ENCODE data around the gene ZMYND8. TPM values are rescaled to one million over a fixed set of nuclear protein-coding genes. Genes with fewer than 3 reads are reported as not detected.

ZMYND8 gene
- total and polyA plus RNA-seq, 2 donors (not counting 1 experiment from before 2014, with no cell fraction given): 12.6 to 13.0 TPM

GRCh38 chr20:47263465-47264084, 92.9 kb downstream of the ZMYND8 start:
- no peak overlapping the region for H3K4me2 ChIP-seq (ENCODE audit: extremely low read depth, insufficient read depth, low read length)
- H3K4me1 ChIP-seq (ENCODE audit: control insufficient read depth, extremely low read depth, insufficient read depth, low read length): peaks cover 2% of the 10 kb centered on the region
- H3K9me3 ChIP-seq (ENCODE audit: control insufficient read depth, insufficient read depth, low read depth, low read length): no peaks in the 10 kb centered on the region
- H2AFZ ChIP-seq (ENCODE audit: low read length): no peak overlapping the region
- peaks cover 11% of the 10 kb centered on the region for H3K79me2 ChIP-seq (ENCODE audit: control insufficient read depth, insufficient read depth, low read length)
- H3K27ac ChIP-seq (ENCODE audit: insufficient read depth, low read length): no peak overlapping the region
- no peaks in the 10 kb centered on the region for H4K20me1 ChIP-seq (ENCODE audit: control insufficient read depth, extremely low read depth, insufficient read depth, low read length)
- no peak overlapping the region for H3K9ac ChIP-seq (ENCODE audit: insufficient read depth, low read length)
- no peak for TF ChIP-seq EZH2 (IDR thresholded peaks at IDR 0.05; ENCODE audit: low read length, missing control alignments)
- TF ChIP-seq, protein P1, sequence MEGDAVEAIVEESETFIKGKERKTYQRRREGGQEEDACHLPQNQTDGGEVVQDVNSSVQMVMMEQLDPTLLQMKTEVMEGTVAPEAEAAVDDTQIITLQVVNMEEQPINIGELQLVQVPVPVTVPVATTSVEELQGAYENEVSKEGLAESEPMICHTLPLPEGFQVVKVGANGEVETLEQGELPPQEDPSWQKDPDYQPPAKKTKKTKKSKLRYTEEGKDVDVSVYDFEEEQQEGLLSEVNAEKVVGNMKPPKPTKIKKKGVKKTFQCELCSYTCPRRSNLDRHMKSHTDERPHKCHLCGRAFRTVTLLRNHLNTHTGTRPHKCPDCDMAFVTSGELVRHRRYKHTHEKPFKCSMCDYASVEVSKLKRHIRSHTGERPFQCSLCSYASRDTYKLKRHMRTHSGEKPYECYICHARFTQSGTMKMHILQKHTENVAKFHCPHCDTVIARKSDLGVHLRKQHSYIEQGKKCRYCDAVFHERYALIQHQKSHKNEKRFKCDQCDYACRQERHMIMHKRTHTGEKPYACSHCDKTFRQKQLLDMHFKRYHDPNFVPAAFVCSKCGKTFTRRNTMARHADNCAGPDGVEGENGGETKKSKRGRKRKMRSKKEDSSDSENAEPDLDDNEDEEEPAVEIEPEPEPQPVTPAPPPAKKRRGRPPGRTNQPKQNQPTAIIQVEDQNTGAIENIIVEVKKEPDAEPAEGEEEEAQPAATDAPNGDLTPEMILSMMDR (conservative IDR thresholded peaks at IDR 0.05 in 1 of 2, IDR thresholded peaks at IDR 0.05 in 1 of 2; ENCODE audit: low read depth in 1 of 2, low read length in 2 of 2): no peak
- no peaks in the 10 kb centered on the region for H3K27me3 ChIP-seq (ENCODE audit: control insufficient read depth, insufficient read depth, low read length)
- DNase-seq (ENCODE audit: low read depth in 2 of 2): peak in 1 of 2 donors; percentile 27
- peaks cover 6% of the 10 kb centered on the region for H3K36me3 ChIP-seq (ENCODE audit: control insufficient read depth, insufficient read depth, low read length)
- H3K4me3 ChIP-seq (replicated peaks in 1 of 4; ENCODE audit: control extremely low read depth in 1 of 4, insufficient read depth in 1 of 4, low read depth in 3 of 4, low read length in 4 of 4): no peak overlapping the region

GRCh38 chr20:47263080-47263464, 93.4 kb downstream of the ZMYND8 start:
- Histone ChIP-seq H2AFZ (ENCODE audit: low read length) (no peak overlapping the region), H3K27ac (ENCODE audit: insufficient read depth, low read length) (no peak overlapping the region), H3K4me2 (ENCODE audit: extremely low read depth, insufficient read depth, low read length) (no peak overlapping the region), H3K9me3 (ENCODE audit: control insufficient read depth, insufficient read depth, low read depth, low read length) (no peaks in the 10 kb centered on the region), H3K9ac (ENCODE audit: insufficient read depth, low read length) (no peak overlapping the region), H3K36me3 (ENCODE audit: control insufficient read depth, insufficient read depth, low read length) (peaks cover 6% of the 10 kb centered on the region), H3K4me3 (replicated peaks in 1 of 4; ENCODE audit: control extremely low read depth in 1 of 4, insufficient read depth in 1 of 4, low read depth in 3 of 4, low read length in 4 of 4) (no peak overlapping the region), H4K20me1 (ENCODE audit: control insufficient read depth, extremely low read depth, insufficient read depth, low read length) (no peaks in the 10 kb centered on the region), H3K79me2 (ENCODE audit: control insufficient read depth, insufficient read depth, low read length) (peaks cover 11% of the 10 kb centered on the region), H3K27me3 (ENCODE audit: control insufficient read depth, insufficient read depth, low read length) (no peaks in the 10 kb centered on the region), H3K4me1 (ENCODE audit: control insufficient read depth, extremely low read depth, insufficient read depth, low read length) (peaks cover 2% of the 10 kb centered on the region)
- DNase-seq (ENCODE audit: low read depth in 2 of 2): no peak
- no peak for TF ChIP-seq EZH2 (IDR thresholded peaks at IDR 0.05; ENCODE audit: low read length, missing control alignments)
- TF ChIP-seq, protein P1 (conservative IDR thresholded peaks at IDR 0.05 in 1 of 2, IDR thresholded peaks at IDR 0.05 in 1 of 2; ENCODE audit: low read depth in 1 of 2, low read length in 2 of 2): no peak

- Histone ChIP-seq H3K36me3 (ENCODE audit: control insufficient read depth, insufficient read depth, low read length) (peaks cover 3% of the 10 kb centered on the region), H3K4me2 (ENCODE audit: extremely low read depth, insufficient read depth, low read length) (no peak overlapping the region), H3K27ac (ENCODE audit: insufficient read depth, low read length) (no peak overlapping the region), H4K20me1 (ENCODE audit: control insufficient read depth, extremely low read depth, insufficient read depth, low read length) (no peaks in the 10 kb centered on the region), H2AFZ (ENCODE audit: low read length) (no peak overlapping the region), H3K27me3 (ENCODE audit: control insufficient read depth, insufficient read depth, low read length) (no peaks in the 10 kb centered on the region), H3K4me3 (replicated peaks in 1 of 4; ENCODE audit: control extremely low read depth in 1 of 4, insufficient read depth in 1 of 4, low read depth in 3 of 4, low read length in 4 of 4) (no peak overlapping the region), H3K79me2 (ENCODE audit: control insufficient read depth, insufficient read depth, low read length) (peaks cover 7% of the 10 kb centered on the region), H3K9me3 (ENCODE audit: control insufficient read depth, insufficient read depth, low read depth, low read length) (no peaks in the 10 kb centered on the region), H3K9ac (ENCODE audit: insufficient read depth, low read length) (no peak overlapping the region), H3K4me1 (ENCODE audit: control insufficient read depth, extremely low read depth, insufficient read depth, low read length) (peaks cover 2% of the 10 kb centered on the region)
- DNase-seq (ENCODE audit: low read depth in 2 of 2): no peak
- TF ChIP-seq, protein P1 (conservative IDR thresholded peaks at IDR 0.05 in 1 of 2, IDR thresholded peaks at IDR 0.05 in 1 of 2; ENCODE audit: low read depth in 1 of 2, low read length in 2 of 2): no peak
- no peak for TF ChIP-seq EZH2 (IDR thresholded peaks at IDR 0.05; ENCODE audit: low read length, missing control alignments)
These were observed 94.0 kb downstream of the ZMYND8 start for GRCh38 chr20:47262365-47263013.
